UCSD-AML1 (cell line): Measurements from ENCODE around the gene OBP2B.
"Not testable (repeated sequence)": the region's sequence is repeated elsewhere in the genome, so short reads cannot be mapped to it uniquely, and the experiment has no call there.

ENCODE experiments used
- DNase-seq: peaks from one replicate; lab custom pipeline; 2025; ENCODE audit not compliant: unreplicated experiment; lab: John Stamatoyannopoulos, UW

The OBP2B gene

GRCh38 chr9:133208880-133209300 lies at the start of gene OBP2B:
Gene OBP2B (minus strand): TSS chr9:133209250. CDS start chr9:133209199, 51 bp downstream.
- not testable (repeated sequence) for DNase-seq

DNA sequence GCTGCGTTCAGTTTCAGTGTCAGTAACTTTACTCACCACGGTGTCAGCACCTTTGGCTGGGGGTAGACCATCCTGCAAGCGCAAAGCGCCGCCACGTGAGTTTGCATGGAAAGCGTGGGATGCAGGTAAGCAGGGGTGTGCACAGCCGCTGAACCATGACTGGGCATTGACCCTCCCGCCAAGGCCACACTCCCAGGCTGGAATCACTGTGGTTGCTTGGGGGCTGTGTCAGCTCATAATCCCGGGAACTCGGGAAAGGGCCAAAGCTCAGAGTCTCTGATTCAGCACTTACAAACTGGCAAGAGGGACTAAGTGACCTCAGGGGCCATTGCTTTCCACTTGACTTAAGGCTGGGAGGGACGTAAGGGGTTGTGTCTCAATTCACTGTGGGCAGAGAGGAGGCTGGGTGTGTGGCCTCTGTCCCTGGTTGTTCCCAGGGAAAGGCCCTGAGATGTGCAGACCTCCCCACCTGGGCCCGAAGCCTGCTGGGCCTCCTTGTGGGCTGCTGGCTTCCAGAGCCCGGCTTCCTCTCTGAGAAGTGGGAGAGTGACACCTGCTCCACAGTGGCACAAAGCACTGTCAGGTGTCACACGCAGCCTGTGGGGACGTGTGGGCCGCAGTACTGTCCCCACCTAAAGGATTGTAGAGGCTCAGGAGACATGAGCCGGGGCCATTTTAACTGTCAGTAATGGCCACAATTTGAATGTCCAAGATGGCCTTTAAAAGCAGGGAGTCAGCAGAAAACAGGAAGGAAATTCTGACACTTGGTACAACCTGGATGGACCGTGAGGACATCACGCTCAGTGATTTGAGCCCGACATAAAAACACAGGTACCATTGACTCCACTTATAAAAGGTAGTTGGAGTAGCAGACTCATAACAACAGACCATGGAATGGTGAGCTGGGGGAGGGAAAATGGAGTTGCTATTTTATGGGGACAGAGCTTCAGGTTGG lies 49.3 kb upstream of the OBP2B start:
- DNase-seq: no peak

GRCh38 chr9:133257465-133257956 lies 48.5 kb upstream of the OBP2B start:
- no peak for DNase-seq

DNA sequence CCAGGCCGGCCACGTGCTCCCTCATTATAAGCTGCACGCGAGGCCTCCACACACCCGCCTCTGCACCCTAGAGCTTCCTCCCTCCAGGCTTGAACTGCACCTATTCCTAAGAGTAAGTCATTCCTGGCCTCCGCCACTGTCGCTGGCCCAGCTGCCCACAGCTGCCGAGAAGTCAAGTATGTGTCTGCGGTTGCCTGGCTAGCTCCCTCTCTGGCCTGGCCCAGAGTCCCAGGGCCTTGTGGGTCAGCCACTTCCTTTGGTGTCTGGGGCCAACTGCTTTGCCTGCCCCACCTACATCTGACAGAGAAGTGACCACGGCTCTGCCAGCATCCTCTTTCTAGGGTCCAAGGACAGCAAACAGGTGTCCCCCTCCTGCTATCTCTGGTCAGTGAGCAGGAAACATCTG lies 47.6 kb upstream of the OBP2B start:
- no peak for DNase-seq

- DNase-seq: no peak
Observed at GRCh38 chr9:133256136-133256461, 47.0 kb upstream of the OBP2B start.

- DNase-seq: no peak
Observed at GRCh38 chr9:133255371-133256135, 46.5 kb upstream of the OBP2B start.

DNA sequence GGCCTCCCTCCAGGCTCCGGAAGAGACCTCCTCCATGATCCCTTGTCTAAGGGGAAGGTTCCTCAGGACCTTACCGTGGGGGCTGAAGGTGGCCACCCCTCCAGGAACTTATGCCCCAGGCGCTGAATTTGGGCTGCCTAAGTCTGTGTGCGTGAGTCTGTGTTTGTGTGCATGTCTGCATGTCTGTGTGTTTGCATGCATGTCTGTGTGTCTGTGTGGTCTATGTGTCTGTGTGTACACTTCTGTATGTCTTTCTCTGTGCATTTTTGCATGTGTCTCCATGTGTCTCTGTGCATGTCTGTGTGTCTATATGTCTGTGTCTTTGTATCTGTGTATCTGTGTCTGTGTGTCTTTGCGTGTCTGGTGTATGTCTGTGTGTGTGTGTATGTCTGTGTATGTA lies 45.4 kb upstream of the OBP2B start:
- no peak for DNase-seq

GRCh38 chr9:133253268-133253667 lies 44.2 kb upstream of the OBP2B start:
- no peak for DNase-seq

GRCh38 chr9:133252301-133253020 lies 43.4 kb upstream of the OBP2B start:
- DNase-seq: no peak

- DNase-seq: no peak
Observed at GRCh38 chr9:133251773-133252172, 42.7 kb upstream of the OBP2B start.

DNA sequence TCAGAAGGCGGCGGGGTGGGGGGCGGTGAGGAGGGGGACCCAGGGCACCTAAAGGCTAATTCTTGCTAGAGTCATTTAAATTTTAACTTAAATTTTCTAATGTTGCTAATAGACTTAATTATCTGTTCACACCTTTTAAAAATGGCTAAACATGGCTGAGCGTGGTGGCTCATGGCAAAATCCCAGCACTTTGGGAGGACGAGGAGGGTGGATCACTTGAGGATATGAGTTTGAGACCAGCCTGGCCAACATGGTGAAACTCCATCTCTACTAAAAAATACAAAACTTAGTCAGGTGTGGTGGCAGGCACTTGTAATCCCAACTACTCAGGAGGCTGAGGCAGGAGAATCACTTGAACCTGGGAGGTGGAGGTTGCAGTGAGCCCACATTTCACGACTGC lies 42.2 kb upstream of the OBP2B start:
- not testable (repeated sequence) for DNase-seq

GRCh38 chr9:133250741-133251170 lies 41.7 kb upstream of the OBP2B start:
- no peak for DNase-seq

DNA sequence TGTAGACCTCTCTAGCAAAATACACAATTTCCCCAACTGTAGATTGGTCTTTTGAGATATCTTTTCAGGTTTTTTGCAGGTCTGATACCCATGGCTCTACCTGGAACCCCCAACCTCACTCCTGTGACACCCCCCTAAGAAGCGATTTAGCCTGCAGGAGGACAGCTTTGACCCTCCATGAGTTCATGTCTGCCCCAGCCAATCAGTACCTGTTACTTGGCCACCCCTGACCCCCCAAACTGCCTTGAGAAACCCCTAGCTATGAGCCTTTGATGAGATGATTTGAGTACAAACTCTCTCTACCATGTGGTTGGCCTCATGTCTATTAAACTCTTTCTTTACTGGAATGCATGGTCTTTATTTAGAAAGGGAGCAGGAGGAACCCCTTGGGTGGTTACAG lies 40.3 kb upstream of the OBP2B start:
- DNase-seq: no peak

GRCh38 chr9:133248726-133249295 lies 39.8 kb upstream of the OBP2B start:
- no peak for DNase-seq

DNA sequence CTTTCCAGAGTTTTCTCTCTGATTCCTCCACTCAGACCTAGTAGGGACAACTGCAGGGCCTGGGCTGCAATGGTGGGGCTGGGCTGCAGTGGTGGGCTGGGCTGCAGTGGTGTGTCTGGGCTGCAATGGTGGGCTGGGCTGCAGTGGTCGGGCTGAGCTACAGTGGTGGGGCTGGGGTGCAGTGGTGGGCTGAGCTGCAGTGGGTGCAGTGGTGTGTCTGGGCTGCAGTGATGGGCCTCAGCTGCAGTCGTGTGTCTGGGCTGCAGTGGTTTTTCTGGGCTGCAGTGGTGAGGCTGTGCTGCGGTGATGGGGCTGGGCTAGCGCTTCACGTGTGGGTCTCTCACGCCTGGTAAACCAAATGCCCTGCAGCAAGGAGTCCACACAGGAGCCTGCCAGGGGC lies 38.6 kb upstream of the OBP2B start:
- no peak for DNase-seq

DNA sequence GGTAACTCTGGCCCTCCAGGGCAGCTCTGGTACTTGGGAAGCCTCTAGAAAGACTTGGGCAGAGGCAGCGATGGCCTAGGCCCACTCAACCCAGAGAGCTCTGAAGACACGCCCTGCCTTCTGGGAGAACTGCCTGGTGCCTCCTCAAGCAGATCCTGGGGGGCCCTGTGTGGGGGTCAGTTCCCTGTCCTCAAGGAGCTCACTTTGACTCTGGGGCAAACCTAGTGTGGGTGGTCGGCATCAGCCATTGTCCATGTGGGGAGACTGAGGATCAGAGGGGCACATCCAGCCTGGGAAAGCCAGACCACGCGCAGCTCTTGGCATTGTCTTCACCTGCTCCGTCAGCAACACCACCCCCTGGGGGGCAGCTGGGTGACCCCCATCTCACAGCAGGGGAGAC lies 37.9 kb upstream of the OBP2B start:
- DNase-seq: no peak

DNA sequence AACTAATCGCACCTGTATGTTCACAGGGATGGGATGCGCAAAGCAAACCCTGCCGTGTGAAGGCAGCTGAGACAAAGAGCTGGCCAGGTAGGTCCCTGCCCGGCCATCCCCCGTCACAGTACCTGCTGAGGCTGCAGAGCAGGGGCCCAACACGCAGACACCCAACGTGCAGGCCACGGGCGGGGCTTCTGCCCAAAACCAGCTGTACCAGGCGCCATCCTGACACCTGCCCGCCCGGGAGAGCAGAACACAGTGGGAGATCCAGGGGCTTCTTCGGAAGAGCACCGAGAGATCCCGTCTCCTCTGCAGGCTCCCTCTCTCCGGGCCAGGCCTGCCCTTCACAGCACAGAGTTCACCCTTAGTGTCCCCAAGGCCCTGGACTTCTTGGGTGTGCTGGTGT lies 37.5 kb upstream of the OBP2B start:
- DNase-seq: no peak

GRCh38 chr9:133242991-133243390 lies 33.9 kb upstream of the OBP2B start:
- DNase-seq: no peak

DNA sequence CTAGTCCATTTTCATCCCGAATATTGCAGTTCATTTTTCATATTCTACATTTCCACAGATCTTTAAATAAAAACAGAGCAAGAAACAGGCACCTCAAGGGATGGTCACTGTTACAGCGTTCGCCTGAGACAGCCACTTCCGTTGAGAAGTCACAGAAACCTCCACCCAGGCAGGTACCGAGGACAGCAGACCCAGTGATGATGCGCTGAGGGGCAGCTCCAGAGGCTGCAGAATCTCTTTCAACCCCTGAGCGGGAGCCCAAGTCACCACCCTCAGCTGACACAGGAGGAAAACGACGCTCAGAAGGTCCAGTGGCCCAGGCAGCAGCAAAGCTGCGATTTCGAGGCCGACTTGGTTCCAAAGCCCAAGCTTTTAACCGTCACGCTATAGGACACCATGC lies 33.2 kb upstream of the OBP2B start:
- DNase-seq: no peak

DNA sequence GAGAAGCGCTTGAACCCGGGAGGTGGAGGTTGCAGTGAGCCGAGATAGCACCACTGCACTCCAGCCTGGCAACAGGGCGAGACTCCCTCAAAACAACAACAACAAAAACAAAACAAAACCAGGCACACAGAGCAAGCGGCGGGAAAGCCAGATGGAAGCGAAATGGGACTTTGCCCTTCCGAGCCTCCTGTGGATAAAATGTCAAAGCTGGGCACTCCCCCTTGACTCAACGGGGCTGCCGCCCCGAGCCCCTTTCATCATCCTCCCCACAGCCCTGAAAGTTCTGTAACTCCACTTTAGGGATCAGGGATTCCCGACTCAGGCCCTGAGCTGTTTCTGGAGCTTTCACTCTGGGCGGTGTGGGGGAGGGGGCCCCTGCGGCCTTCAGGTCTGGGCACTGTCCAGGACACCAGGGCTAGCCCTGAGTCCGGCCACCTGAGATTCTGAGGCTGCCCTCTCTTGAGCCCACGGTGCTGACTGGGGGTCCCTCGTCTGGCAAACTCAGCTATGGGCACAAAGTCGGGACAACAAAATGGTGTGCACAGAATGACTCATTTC lies 30.6 kb upstream of the OBP2B start:
- DNase-seq: no peak
